HUDEP-2 (cell line): ENCODE data around the gene NYAP2.

Experiments used
- DNase-seq, 76 experiments: peaks; one replicate each; lab custom pipeline; 2025; ENCODE audit not compliant: unreplicated experiment in 76 of 76; lab: John Stamatoyannopoulos, UW

NYAP2 gene

DNA sequence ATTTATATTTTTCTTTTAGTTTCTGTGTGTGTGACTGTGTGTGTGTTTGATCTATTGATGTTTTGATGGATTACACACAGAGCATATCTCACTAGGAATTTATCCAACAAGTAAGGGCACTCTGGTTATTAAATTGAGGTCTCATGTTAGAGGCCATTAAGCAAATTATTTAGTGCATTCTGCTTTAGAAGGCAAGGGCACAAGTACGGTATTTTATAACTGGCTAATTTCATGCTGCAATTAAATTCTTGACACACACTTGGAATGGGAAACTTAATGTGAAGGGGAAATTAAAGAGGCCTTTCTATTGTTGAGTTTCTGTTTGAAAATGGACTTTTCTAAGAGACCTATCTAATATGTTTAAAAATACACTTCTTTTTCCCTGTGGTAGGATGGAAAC lies 25.8 kb downstream of the NYAP2 start:
- DNase-seq, result no peak

DNA sequence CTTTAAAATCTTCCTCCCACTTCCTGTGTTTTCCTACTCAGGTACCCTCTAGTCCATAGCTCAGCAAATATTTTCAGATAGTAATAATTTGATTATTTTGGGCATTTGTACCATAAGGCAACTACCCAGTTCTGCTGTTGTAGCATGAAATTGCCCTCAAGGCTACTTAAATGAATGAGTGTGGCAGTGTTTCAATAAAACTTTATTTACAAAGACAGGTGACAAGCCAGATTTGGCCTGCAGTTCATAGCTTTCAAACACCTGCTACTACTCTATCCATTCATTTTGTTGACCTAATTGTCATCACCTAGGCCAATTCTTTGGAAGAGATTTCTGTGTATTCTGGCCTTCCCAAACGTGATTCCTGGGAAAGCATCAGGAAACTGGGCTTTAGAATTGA lies 28.9 kb downstream of the NYAP2 start:
- no peak for DNase-seq

DNA sequence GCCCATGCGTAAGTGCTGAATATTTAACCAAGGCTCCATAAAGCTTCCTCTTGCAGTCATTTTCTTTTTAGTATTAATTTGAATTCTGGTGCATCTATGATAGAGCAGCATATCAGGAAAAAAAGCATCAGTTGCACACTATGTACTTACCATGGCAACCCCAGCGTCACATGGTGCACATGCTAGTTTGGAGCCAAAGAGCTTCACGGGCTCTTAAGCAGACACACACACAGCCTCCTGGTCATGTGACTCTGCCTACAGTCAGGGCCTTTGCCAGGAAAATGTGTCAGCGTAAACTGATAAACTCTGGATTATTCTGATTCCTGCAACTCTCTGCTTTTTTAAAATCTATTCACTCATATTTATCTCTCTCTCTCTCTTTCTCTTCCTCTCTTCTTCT lies 30.2 kb downstream of the NYAP2 start:
- DNase-seq, result peak in 43 of 76 experiments; percentile 1 to 69 (median 21)

DNA sequence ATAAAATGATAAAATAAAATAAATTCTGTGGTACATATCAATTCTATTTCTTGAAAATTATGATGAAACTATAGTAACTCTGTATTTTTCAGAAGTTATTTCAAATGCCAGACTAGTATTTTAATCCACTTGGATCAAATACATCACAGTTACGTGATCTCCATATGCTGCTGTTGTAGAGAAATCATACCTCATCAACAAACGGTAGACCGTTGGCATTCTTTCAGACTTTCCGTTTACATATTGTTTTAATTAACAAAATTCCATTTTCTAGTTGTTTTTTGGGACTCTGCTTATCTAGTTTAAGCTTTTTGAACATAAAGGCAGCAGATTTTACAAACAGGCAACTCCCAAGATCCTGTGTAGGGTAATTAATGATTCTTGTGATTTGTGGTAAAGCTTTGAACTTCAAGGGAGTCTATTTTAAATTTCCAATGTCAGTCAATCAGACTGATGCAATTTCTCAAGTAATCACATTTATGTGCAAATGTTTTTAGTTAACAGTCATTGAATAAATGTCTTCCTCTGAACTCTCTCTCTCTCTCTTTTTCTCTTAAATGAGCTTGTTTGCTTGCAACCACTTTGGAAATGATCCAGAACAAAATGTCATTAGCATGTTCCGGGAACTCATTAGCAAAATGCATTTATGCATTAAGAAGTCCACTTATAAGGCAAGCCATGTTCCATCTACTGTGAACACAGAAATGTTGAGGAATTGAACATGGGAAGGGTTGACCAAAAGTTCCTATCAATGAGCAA lies 31.8 kb downstream of the NYAP2 start:
- no peak for DNase-seq

DNA sequence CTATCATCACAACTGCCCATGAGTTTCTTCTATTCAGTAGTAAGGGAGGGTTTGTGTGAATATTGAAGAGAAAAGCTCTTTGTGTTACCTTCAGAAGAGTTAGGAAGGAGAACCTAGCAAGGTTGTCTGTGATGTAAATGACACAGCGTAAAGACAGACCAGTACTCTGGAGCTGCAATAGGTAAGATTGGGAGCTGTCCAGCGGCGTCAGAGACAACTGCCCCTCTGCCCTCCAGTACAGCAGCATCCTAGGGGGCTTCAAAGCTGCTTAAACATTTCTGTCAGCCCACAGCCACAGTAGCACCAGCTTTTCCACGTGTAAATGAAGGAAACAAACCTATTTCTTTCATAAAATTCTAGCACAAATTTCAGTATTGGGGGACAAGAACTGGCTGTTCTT lies 34.5 kb downstream of the NYAP2 start:
- no peak for DNase-seq

DNA sequence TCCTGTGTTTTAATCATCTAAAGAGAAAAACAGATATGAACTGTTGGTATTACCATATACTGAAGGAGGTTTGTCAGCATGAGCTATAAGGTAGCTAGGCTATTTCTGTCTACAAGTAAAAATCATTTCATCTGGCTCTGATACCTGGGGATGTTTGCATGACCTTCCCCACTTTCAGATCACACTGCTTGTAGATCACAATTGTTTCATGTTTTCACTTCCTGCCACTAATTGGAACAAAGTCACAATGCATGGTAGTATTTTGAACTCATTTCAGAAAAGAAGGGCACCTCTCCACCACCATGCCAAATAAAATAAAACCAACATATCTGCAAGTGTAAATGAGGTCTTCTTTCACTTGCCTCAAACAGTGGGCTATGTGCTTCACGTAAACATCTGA lies 37.8 kb downstream of the NYAP2 start:
- DNase-seq, result no peak

DNA sequence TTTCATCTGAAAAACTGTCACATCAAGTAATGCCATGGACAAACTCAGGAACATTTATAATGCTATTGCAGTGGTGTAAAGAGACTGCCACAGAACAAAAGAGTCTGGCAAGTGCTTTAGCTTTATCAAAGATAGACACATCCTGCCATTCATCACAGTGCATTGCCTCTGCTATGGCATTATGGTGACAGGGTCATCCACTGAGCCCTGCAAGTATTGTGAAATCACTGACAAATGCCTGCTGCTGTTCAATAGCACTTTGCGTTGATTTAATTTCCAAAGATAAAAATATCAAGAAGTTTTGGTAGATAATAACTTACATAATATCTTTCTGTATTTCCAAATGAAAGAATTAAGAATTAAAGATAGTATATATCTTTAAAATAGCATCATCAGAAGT lies 38.7 kb downstream of the NYAP2 start:
- no peak for DNase-seq

DNA sequence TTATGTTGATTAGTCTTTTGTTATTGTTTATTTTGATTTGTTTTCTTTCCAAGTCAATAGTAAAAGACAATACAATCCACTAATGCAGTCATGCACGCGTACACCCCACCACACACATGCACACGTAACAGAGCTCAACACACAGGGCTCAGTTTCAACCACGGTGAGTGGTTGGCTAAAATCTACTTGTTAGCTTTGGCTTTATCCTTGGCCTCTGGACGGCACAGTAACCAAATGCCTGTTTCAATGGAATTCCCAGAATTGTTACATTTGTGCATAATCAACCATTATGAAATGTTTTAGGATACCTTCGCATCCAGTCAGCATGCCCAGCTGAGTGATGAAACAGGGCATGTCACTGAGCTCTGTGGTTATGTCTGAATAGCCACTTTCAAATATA lies 53.2 kb downstream of the NYAP2 start:
- DNase-seq, result no peak

DNA sequence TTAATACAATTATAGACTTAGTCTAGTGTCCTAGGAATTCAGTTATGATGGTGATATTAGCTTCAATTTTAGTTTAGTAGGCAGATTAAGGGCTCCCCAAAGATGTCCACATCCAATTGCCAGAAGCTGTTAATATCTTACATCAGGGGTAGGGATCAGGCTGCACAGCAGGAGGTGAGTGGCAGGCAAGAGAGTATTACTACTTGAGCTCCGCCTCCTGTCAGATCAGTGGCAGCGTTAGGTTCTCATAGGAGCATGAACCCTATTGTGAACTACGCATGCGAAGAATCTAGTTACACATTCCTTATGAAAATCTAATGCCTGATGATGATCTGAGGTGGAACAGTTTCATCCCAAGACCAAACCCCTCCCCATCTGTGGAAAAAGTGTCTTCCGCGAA lies 54.9 kb downstream of the NYAP2 start:
- DNase-seq, result no peak

DNA sequence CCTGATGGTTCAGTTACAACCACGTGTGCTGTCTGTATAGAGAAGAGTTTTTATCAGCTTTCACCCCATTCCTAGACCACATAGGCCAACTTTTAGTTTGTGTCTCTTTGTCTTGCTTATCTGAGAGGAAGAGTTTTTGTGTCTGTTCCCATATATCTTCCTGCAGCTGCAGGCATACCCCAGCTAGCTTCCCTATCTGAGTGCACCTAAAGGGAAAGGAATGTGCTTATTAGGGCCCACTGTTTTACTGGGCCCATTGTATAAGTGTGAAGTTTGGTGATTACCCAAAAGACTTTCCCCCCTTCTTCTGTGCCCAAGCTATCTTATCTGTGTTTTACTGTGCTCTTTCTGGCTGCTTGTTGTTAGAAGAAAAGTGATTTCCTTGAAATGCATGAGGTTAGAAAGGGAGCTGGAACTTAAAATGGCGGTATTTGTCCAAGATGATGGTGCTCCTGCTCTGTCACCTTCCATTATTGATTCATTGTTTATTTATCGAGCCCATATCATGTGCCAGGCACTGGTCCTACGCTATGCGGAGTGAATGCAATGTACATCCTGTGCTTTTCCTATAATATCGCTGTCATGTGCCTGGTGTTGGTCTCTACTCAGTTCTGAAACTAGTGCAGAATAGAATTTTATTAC lies 57.2 kb downstream of the NYAP2 start:
- DNase-seq, result peak in 6 of 76 experiments; percentile 3 to 51 (median 30)

DNA sequence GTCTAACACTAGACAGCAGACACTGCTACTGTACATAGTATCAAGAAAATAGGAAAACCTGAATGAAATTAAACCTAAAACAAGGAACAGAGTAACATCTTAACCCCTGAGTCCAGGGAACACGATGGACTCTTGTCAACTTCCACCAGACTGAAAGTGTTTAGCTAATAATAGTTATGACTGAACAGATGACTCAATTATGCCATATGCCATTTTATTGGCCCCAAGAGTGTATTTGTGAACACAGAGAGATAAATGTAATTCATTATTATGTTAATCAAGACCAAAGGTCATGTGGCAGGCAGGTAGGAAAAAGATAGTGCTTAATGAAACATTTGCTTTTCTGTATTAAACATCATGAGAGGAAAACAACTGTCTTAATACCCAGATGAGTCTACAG lies 58.0 kb downstream of the NYAP2 start:
- no peak for DNase-seq

DNA sequence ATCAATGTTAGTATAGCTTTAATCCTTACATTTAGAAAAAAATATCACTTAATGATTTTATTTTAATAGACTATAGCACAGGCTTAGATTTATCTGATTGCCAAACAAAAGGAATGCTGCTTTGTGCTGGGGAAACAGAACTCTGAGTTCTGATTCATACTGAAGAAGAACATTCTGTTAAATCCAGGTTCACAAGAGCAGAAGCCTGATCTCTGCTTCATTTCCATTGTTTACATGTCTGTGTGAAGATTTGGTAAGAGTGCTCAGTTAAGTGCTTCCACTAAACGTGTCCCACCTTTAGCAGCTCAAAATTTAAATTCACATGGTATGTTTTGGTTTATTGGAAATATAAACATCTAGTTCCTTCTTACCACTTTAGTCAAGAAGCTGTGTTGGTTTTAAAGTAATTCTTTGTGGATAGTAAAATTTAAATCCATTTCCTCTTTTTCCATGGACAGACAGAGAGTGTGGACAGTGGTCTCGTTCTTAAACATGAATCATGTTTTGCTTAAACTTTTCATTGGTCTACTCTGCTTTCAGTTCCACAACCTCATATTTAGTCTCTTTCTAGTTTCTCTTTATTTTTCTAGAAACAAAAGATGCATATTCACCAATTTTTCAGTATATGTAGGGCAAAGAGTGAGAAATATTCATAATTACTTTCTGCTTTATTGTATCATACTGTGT lies 59.1 kb downstream of the NYAP2 start:
- DNase-seq, result no peak

DNA sequence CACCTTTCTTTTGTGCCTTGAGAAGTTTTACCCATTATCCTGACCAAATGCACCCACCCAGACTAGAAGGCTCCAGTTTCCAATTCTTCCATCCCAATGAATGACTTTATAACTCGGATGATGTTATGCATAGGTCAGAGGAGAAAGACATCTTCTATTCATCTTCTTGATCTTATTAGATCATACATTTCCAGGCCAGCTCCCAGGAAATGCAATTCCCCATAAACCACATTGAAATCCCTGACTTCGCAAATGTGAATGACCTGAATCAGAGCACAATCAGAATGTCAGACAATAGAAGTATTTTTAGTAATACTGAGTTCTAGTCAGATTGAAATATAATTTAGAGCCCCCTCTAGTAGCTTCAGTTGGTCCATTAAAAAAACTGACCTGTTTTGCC lies 62.9 kb downstream of the NYAP2 start:
- no peak for DNase-seq

DNA sequence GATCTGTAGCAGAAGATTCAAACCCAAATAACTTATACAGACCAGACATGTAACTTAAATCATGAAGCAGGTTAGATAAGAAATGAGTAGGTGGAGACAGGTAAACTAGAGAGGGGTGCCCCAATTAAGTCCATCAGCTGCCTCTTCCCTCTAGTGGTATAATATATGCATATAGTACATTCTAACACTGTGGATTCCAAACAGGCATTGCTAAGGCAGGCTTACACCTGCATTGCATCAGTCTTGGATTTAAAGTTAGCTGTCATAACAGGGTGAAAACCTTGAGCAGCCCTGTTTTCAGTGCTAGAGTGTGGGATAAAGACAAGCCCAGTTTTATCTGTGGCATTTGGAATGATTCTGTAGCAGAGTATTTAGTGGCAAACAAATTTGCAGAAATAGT lies 63.4 kb downstream of the NYAP2 start:
- DNase-seq, result no peak

DNA sequence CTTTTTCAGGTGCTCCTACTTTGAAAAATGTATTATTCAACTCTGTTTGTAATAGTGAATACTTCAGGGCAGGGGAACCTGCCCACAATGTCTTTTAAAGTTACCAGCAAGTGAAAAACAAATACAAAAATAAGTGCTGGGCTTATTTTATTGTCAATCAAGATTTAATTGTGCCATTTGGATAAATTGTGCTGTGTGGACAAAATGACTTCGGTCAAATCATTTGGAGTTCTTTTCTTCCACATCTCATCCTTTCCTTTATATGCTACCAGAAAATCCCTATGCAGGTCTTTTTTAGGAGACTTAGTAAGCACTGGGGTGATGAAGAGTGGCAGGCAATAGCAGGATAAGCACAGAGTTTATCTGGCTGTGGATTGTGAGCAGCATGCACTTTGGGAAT lies 63.9 kb downstream of the NYAP2 start:
- no peak for DNase-seq

DNA sequence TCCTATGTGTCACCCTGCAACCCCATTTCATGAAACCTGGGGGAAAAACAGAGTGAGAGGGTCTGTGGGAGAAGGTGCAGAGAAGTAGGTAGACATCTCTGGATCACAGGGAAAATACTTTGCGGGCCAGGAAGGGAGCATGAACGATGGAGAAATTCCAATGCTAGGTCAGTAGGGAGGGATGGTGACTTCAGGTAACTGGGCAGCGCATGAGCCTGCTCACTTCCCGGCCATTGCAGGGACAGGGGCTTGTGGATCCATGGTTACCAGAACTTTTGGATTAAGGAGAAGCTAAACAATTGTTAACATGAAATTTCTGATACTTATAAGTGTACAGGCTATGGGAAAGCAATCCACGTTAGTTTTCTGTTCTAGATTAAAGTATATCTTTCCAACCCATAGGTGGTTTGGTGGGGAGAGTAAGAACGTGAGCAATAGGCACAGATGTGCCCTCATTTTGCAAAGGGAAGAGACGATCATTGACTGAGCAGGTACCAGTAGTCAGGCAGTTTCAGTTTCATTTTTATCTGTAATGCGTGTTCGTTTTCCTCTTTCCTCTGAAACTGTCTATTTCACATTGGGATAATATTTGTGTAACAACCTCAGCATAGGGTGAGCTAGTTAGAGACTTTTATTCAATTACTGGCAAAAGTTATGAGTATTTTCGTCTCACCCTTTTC lies 65.0 kb downstream of the NYAP2 start:
- DNase-seq, result peak in 2 of 76 experiments; percentile 1 to 7

DNA sequence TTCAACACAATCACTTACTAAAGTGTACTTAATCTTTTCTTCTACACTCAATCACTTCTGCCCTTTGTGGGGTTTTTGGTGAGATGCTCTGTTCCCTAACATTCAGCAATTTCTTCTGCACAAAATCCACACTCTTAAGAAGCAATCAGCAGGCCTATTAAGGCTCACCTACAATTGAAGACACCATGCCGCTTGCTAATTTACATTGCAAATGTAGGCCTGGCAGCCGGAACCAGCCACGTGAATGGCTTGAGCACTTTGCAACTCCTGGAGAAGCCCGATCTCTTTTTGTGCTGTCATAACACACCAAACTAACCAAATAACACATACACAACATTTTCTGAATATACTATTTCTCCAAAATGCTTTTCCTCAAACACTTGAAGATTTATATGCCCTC lies 66.3 kb downstream of the NYAP2 start:
- DNase-seq, result no peak

DNA sequence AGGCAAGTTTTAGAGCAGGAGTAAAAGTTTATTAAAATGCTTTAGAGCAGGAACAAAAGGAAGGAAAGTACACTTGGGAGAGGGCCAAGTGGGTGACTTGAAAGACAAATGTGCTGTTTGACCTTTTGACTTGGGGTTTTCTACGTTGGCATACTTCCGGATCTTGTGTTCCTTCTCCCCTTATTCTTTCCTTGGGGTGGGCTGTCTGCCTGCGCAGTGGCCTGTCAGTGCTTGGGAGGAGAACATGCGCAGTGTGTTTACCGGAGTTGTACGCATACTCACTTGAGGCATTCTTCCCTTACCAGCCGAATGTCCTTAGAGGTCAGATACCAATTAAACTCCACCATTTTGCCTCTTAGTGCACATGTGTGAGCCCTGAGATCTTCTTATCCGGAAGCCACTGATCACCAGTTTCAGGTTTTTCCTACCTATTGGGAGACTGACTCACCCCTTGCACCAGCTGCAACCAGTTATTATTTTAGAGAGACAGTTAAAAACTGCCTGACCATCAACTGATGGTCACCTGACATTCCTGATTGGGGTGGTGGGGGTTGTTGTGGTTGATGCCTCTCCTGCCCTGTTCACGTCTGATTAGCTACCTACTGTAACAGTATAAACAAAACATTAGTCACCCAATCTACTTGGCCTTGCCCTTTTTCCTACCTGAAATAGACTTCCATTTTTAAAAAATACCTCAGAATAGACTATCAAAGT lies 67.5 kb downstream of the NYAP2 start:
- DNase-seq, result peak in 5 of 76 experiments; percentile 2 to 20 (median 10)

DNA sequence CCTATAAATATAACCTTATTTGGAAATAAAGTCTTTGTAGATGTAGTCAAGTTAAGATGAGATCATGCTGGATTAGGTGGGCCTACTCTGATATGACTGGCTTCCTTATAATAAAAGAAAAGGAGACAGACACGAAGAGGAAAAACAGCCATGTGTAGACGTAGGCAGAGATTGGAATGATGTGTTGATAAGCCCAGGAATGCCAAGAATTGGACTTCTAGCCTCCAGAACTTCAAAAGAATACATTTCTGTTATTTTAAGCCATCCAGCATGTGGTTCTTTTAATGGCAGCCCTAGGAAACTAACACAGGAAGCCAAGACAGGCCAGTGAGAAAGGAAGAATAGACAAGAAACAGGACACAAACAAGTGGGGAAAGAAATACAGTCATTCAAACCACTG lies 68.6 kb downstream of the NYAP2 start:
- DNase-seq, result no peak

DNA sequence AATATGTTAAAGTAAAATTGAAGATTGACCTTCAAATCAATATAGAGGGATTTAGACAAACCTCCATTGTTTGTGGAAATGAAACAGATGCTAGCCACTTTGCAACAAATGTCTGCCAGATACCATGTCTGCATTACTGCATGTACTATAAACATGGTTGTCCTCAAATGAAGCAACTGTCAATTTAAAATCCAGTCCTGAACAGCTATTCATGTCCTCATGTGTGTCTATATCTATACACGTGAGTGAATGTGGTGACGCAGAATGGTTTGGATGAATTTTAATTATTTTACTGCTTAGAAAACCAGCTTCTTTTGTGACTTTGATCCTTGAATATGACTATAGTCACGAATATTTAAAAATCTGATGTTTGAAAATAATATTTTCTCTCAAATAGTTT lies 71.5 kb downstream of the NYAP2 start:
- DNase-seq, result no peak

DNA sequence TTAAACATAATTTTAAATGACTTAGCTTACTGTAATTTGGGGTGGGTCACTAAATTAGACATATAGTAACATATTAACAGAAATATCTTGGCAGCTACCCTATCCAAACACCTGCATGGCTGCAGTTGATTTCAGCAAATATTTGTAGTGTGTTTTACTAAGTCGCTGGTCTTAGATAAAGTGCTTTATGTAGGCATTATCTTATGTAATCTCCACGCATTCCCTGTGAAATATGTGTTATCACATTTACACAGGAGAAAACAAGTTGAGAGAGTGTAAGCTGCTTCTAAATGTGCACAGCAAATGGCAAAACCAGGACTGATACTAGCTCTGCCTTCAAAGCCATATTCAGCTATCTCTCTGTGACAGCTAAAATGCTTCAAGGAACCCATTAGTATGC lies 72.0 kb downstream of the NYAP2 start:
- peak in 7 of 76 experiments; percentile 6 to 53 (median 27) for DNase-seq
